Hematopoietic multipotent progenitor cell treated with erythropoietin and hydrocortisone succinate and interleukin-3 and kit ligand, for 6 days (in vitro differentiated cells): ENCODE measurements around the gene FRG2C.
A peak's percentile ranks its signal among the peaks of the same experiment; 100 is the strongest.
"Not testable (repeated sequence)": the region's sequence is repeated elsewhere in the genome, so short reads cannot be mapped to it uniquely, and the experiment has no call there.

ENCODE experiments used
- DNase-seq: peaks from one replicate; pipeline ENCODE4 v3.0.0-alpha.2; 2015

Gene FRG2C

GRCh38 chr3:75669348-75670297 lies 5.5 kb downstream of the FRG2C start:
- not testable (repeated sequence) for DNase-seq

- peak; percentile 38 for DNase-seq
Observed at GRCh38 chr3:75670298-75671286, 6.5 kb downstream of the FRG2C start.

GRCh38 chr3:75671287-75672139 lies 7.4 kb downstream of the FRG2C start:
- DNase-seq: not testable (repeated sequence)

GRCh38 chr3:75672140-75672775 lies 8.1 kb downstream of the FRG2C start:
- DNase-seq: peak; percentile 36

GRCh38 chr3:75683965-75684364 lies 19.8 kb downstream of the FRG2C start:
- DNase-seq: not testable (repeated sequence)

- no peak for DNase-seq
Observed at GRCh38 chr3:75687323-75687722, 23.2 kb downstream of the FRG2C start.

GRCh38 chr3:75692061-75692460 lies 27.9 kb downstream of the FRG2C start:
- no peak for DNase-seq
